ACC112 (cell line): ENCODE measurements around the gene XIRP1.

Experiments
- H2AFZ ChIP-seq: fragments of 200-600 bp; sonication (generic); one replicate; pipeline ENCODE4 v1.6.0; 2017; ENCODE audit warnings: antibody characterized with exemption, low read length; ENCODE audit not compliant: unreplicated experiment
- H3K27ac ChIP-seq: fragments of 200-600 bp; sonication (generic); 2 replicates; pipeline ENCODE4 v1.5.1; 2014; ENCODE audit warnings: low read depth, mild to moderate bottlenecking, antibody characterized with exemption, low read length, moderate library complexity
- H3K27me3 ChIP-seq: fragments of 200-600 bp; sonication (generic); 2 replicates; pipeline ENCODE4 v1.6.1; 2014; ENCODE audit warnings: mild to moderate bottlenecking, antibody characterized with exemption, low read length, moderate library complexity, mixed read lengths; ENCODE audit not compliant: insufficient read depth
- H3K36me3 ChIP-seq: fragments of 200-600 bp; sonication (generic); 2 replicates; pipeline ENCODE4 v1.6.1; 2016; ENCODE audit warnings: mild to moderate bottlenecking, antibody characterized with exemption, low read length, moderate library complexity, mixed read lengths; ENCODE audit not compliant: insufficient read depth
- H3K4me1 ChIP-seq: fragments of 200-600 bp; sonication (generic); one replicate; pipeline ENCODE4 v1.6.1; 2016; ENCODE audit warnings: low read length, mixed read lengths; ENCODE audit not compliant: insufficient read depth, unreplicated experiment, control insufficient read depth
- H3K4me3 ChIP-seq: fragments of 200-600 bp; sonication (generic); 2 replicates; pipeline ENCODE4 v1.5.1; 2014; ENCODE audit warnings: mild to moderate bottlenecking, low read depth, low read length
- H3K79me2 ChIP-seq: fragments of 200-600 bp; sonication (generic); one replicate; pipeline ENCODE4 v1.6.0; 2016; ENCODE audit warnings: low read length; ENCODE audit not compliant: control insufficient read depth, unreplicated experiment, insufficient read depth

Gene XIRP1

DNA sequence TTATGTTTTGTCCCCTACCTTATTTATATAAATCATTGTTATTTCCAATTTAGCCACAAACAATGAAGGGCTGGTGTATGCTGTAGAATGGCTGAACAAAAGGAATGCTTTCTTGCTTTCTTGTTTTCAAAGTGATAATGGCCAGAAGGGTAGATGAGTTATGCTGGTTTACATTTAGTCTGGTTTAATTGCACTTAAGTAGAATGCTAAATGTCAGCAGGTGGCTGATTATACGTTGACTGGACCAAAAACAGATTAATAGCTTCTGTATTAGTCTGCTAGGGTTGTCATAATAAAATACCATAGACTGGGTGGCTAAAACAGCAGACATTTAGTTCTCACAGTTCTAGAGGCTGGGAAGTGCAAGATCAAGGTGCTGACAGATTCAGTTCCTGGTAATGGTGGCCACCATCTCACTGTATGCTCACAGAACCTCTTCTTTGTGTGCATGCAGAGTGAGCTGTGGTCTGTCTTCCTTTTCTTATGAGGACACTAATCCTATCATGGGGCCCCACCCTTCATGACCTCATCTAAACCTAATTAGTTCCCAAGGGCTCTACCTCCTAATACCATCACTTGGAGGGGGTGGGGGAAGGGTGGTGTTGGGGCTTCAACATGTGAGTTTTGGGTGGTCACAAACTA lies 17.1 kb upstream of the XIRP1 start:
- H3K4me1 ChIP-seq, result no peaks in the 10 kb centered on the region
- H3K79me2 ChIP-seq, result no peaks in the 10 kb centered on the region
- H2AFZ ChIP-seq, result no peak overlapping the region
- H3K27me3 ChIP-seq, result peaks cover 58% of the 10 kb centered on the region
- no peak overlapping the region for H3K4me3 ChIP-seq
- H3K36me3 ChIP-seq, result no peaks in the 10 kb centered on the region
- H3K27ac ChIP-seq, result no peak overlapping the region

DNA sequence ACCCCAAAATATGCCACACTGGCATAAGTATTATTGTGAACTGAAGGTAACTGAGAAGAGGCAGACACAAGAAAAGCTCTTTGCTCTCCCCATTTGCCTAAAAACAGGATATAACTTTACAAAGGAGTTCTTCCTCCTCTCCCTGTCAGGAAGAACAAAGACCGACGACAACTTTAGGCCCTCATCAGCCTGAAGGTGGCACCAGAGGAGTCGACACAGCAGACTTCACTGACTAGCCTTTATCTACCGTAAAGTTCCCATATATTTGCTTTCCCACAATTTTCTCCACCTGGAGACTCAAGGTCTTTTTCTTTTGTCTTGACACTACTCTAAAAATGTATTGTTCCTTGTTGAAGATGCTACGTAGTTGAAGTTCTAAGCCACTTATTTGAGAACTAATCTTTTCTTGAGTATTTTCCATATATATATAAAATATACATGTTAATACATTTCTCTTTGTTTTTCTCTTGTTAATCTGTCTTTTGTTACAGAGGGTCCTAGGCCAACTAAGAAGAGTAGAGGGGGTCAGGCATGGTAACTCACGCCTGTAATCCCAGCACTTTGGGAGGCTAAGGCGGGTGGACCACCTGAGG lies 16.2 kb upstream of the XIRP1 start:
- no peaks in the 10 kb centered on the region for H3K4me1 ChIP-seq
- no peak overlapping the region for H3K4me3 ChIP-seq
- H3K27me3 ChIP-seq, result peaks cover 62% of the 10 kb centered on the region
- no peak overlapping the region for H2AFZ ChIP-seq
- no peaks in the 10 kb centered on the region for H3K79me2 ChIP-seq
- no peaks in the 10 kb centered on the region for H3K36me3 ChIP-seq
- no peak overlapping the region for H3K27ac ChIP-seq

DNA sequence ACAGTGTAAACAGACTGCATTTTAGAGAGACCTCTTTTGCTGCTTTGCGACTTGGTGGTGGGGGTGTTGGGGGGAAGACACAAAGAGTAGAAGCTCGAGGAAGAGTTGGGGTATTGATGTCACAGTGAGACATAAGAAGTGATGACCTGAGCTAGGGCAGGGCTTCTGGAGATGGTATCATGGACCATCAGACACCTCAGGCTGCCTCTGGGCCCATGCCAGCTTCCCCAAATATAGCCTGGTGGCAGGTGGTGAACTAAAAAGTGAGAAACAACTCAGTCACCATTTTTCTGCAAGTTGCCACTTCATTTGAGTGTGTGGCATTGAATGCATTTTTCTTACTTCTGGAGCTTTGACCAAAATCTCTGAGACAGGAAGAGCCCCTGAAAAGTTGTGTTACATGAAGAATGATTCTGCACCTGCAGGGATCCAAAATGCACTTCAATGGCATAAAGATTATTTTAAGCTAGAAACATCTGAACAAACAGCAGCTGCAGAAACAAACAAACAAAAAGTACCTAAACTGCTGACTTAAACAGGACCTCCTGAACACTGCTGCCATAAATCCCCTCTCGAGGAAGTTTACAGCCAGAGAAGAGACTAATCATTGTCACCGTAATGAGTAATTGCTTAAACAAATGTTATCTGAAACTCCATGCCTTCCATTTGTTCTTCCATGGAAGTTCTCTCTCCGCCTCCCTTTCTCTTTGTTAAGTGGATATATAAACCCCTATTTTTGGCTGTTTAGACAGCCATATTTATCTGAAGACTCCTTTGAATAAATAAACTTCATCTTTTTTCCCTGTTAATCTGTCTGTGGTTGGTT lies 15.2 kb upstream of the XIRP1 start:
- Histone ChIP-seq H2AFZ (no peak overlapping the region), H3K36me3 (no peaks in the 10 kb centered on the region), H3K79me2 (no peaks in the 10 kb centered on the region), H3K4me1 (no peaks in the 10 kb centered on the region), H3K27me3 (peaks cover 63% of the 10 kb centered on the region), H3K4me3 (no peak overlapping the region), H3K27ac (no peak overlapping the region)

DNA sequence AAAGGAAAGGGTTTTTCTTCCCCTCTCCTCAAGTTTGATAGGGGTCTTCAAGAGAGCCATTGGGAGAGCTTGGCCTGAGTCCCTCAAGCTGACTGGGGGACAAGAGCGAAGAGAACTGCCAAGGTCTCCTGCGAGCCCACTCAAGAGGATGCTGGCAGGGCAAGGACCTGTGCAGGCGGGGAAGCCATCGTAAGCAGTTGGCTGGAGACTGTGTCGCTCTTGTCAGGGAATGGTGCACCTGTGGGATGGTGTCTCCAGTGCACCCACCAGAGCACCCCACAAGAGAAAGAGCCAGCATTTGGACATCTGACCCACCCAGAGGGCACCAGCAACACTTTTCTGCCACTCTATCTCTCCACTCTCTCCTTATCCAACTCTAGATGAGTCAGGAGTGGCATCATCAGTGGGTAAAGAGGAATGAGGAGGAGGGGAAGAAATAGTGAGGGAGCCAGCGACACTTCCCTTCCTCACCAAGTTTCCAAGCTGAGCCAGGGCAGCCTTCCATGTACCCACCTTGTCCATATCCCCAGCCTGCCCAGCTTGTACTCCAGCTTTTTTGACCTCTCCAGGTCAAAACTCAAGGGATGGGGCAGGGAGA lies 13.6 kb upstream of the XIRP1 start:
- Histone ChIP-seq H2AFZ (no peak overlapping the region), H3K36me3 (no peaks in the 10 kb centered on the region), H3K27ac (no peak overlapping the region), H3K4me3 (no peak overlapping the region), H3K79me2 (no peaks in the 10 kb centered on the region), H3K4me1 (no peaks in the 10 kb centered on the region), H3K27me3 (peaks cover 72% of the 10 kb centered on the region)

DNA sequence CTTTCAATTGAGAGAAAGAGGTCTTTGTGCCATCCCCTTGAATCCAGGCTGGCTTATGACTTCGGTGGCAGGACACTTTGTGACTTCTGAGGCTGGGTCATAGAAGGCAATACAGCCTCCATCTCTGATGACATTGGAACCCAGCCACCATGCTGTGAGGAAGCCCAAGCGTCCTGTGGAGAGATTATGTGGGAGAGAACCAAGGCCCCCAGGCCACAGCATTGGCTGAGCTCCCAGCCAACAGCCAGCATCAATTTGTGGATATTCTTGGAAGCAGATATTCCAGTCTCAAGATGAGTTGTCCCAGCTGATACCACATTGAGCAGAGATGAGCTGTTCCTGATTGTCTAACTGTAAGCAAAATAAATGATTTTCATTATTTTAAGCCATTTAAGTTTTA lies 12.7 kb upstream of the XIRP1 start:
- Histone ChIP-seq H3K4me1 (no peaks in the 10 kb centered on the region), H3K79me2 (no peaks in the 10 kb centered on the region), H2AFZ (no peak overlapping the region), H3K4me3 (no peak overlapping the region), H3K27ac (no peak overlapping the region), H3K36me3 (no peaks in the 10 kb centered on the region), H3K27me3 (peaks cover 68% of the 10 kb centered on the region)

DNA sequence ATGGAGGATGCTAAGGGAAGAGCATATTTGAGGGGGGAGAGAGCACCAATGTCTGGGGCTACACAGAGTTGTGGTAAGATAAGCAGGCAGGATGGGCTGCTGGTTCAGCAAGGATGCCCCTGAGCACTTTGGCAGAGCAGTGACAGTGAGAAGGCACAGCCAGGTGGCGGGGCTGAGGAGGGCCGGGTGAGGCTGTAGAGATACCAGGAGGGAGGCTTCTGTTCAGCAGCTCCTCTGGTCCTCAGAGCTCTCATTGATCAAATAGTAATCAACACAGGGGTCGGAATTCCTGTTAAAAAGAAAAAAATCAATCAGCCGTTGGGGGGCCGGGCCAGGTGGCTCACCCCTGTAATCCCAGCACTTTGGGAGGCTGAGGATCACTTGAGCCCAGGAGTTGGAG lies 11.5 kb upstream of the XIRP1 start:
- Histone ChIP-seq H3K79me2 (no peaks in the 10 kb centered on the region), H2AFZ (no peak overlapping the region), H3K4me3 (no peak overlapping the region), H3K36me3 (no peaks in the 10 kb centered on the region), H3K27ac (no peak overlapping the region), H3K4me1 (no peaks in the 10 kb centered on the region), H3K27me3 (peaks cover 68% of the 10 kb centered on the region)

DNA sequence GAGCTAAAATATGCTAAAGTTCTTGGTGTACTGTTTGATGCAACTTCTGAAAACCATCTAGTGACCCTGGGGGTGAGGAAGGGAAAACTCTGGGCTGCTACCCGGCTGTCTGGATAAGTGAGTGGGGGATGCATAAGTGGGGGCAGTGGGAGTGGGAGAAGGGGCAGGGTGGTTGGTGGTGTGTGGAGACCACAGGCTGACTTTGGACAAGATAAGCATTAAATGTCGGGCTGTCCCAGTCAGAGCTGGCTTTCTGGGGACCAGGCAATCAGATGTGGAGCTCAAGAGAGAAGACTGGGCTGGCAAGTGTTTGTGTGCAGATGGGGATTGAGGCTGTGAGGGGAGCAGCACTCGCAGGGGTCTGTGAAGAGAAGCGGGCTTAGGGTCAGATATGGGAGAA lies 11.0 kb upstream of the XIRP1 start:
- H3K4me1 ChIP-seq, result no peaks in the 10 kb centered on the region
- no peak overlapping the region for H3K4me3 ChIP-seq
- H3K27me3 ChIP-seq, result peaks cover 68% of the 10 kb centered on the region

DNA sequence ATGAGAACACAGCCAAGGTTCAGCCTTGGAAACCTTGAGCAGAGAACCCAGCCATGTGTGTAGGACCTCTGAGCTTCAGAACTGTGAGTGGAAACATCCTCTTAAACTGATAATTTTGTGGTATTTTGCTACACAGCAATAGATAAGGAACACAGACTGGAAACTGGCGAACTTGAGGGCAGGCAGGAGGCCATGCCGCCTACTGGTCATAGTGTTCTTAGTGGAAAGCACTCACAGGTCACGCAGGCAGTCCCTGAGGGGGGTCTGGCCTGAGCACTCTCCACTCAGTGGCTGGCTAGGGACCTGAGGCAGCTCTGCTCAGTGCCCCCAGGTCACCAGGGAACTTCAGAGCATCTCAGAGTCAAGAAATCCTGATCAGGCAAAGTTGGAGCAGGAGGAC lies 9.7 kb upstream of the XIRP1 start:
- H3K27ac ChIP-seq, result no peak overlapping the region
- peaks cover 62% of the 10 kb centered on the region for H3K27me3 ChIP-seq
- no peaks in the 10 kb centered on the region for H3K36me3 ChIP-seq
- no peaks in the 10 kb centered on the region for H3K79me2 ChIP-seq
- H3K4me3 ChIP-seq, result no peak overlapping the region
- no peaks in the 10 kb centered on the region for H3K4me1 ChIP-seq
- H2AFZ ChIP-seq, result no peak overlapping the region

More for the DNA sequence above, 11.0 kb upstream of the XIRP1 start:
- Histone ChIP-seq H2AFZ (no peak overlapping the region), H3K27ac (no peak overlapping the region), H3K36me3 (no peaks in the 10 kb centered on the region), H3K79me2 (no peaks in the 10 kb centered on the region)

DNA sequence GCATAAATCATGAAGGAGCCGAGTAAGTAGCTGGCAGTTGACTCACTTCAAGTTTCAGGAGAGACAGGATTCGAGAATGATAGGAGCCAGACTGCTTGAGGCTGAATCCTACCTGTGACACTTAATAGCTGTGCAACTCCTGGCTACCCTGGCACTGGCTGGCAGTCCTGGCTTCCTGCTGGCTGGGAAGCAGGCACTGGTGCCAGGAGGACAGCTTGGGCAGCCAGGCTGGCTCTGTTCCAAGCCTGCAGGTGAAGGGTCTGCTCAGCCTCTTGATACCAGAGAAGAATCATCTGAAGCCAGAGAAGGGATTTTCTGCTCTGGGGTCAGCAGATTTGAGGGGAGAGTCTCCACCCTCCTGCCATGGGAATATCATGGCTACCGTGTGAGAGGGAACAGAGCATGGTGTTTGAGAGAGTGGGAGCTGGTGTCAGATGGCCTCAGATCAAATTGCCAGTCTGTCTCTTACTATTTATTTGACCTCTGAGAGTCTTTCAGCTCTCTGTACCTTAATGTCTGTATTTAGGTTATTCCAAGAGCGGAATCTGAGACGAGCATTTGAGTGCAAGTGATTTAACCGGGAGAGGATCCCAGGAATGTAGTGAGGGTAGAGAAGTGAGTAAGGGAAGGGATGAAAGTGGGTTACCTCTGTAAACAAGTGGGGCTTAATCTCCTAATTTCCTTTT lies 4.4 kb upstream of the XIRP1 start:
- no peak overlapping the region for H3K4me3 ChIP-seq
- no peak overlapping the region for H3K27ac ChIP-seq
- no peak overlapping the region for H2AFZ ChIP-seq
- no peaks in the 10 kb centered on the region for H3K79me2 ChIP-seq
- H3K36me3 ChIP-seq, result no peaks in the 10 kb centered on the region
- peaks cover 22% of the 10 kb centered on the region for H3K27me3 ChIP-seq
- H3K4me1 ChIP-seq, result no peaks in the 10 kb centered on the region

DNA sequence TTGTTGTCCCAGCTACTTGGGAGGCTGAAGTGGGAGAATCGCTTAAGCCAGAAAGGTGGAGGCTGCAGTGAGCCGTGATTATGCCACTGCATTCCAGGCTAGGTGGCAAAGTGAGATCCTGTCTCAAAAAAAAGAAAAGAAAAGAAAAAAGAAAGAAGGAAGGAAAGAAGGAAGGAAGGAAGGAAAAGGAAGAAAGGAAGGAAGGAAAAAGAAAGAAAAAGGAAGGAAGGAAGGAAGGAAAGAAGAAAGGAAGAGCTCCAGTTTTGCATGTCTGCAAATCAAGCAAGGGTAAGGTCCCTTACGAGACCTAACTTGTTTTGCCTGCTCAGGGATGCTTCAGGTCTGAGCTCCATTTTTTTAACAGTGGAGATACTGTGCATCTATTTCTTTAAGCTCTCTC lies 3.6 kb upstream of the XIRP1 start:
- Histone ChIP-seq H3K27ac (no peak overlapping the region), H3K4me3 (no peak overlapping the region), H3K4me1 (no peaks in the 10 kb centered on the region), H3K79me2 (no peaks in the 10 kb centered on the region), H2AFZ (no peak overlapping the region), H3K36me3 (no peaks in the 10 kb centered on the region), H3K27me3 (peaks cover 15% of the 10 kb centered on the region; the same call in 1 of the 2 replicates)
